ENCODE results near the gene PIK3AP1.
A peak's percentile ranks its signal among the peaks of the same experiment; 100 is the strongest.

The PIK3AP1 gene

DNA sequence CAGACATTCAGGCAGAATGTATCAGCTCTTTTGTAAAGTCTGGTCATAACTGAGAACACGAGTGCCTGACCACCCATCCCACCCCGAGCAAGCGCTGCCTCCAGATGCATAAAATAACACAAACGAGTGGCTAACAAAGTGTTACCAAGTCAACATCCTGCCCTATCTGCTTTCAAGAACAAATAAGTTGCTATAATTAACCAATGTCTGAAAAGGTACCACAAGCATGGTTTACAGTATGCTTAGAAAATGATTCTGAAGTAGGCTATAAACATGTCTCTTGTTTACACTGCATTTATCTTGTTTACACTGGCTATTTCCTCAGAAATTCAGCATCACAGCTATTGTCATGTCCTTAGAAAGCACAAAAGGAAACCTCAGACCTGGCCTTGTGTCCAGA is 49.5 kb downstream of the PIK3AP1 start:
- DNase-seq, result peak; percentile 86

DNA sequence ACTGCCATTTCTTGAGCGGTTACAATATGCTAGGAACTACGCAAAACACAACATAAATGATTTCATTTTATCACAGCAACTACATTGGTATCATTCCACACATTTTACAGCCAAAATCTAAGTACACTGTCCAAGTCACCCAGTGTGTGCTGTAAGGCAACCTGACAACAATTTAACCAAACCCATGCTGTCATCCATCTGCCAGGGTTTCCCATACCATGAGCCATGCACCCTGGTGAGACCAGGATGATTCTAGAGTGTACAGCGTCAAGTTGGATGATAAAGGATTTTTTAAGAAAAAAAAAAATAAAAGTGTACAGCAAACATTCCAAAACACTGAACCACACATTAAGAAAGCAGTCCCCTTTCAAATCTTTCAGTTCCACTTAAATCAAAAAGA is 52.9 kb downstream of the PIK3AP1 start:
- peak; percentile 2 for DNase-seq

DNA sequence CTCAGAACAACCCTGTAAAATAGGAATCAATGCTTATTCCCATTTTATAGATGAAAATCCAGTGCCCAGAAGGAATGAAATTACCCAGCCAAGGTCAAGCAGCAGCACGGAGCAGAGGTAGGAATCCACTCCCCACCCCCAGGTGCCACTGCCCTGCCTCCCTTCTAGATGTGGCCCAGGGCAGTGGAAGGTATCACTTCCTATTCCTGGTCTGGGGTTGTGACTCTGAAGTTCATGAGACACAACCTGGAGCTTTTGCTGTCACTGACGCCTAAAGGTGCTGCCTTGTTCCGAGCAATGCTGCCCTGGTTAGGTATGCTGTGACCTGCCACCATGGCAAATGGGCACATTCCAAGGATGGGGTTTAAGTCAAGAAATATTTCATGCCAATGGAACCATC is 53.6 kb downstream of the PIK3AP1 start:
- no peak for DNase-seq

DNA sequence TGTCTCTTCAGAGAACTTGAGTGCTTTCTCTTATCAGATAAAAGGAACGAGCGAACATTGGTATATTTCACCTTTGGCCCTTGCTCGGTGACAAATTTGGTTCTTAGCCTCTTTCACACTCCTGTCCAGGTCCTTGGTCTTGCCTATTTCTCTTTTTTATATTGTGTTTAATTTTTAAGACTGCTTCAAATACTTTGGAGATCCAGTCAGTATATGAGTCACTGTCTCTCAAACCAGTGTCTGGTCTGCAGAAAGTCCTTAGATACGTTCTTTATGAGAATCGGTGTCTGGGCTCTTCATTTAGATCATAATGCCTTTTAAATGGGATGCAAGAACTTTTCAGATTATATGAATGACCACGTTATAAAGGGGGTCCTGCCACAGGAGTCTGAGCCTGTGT is 55.0 kb downstream of the PIK3AP1 start:
- no peak for DNase-seq

DNA sequence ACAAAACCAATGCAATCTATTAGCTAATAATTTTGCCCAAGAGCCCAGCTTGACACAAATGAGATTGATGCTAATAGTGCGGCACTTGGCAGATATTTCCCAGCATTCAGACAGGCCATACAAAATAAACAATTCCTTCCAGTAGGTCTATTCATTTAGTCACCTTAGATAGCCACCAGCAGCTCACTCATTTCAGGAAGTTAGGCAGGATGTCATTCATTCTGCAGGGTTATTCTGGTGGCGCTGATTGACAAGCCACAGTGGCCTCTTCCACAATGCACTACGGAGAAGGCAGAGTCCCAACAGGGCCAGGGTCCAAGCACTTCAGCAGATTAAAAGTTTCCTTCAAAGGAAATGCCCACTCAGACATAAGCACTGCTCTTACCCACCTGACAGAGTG is 55.8 kb downstream of the PIK3AP1 start:
- no peak for DNase-seq

DNA sequence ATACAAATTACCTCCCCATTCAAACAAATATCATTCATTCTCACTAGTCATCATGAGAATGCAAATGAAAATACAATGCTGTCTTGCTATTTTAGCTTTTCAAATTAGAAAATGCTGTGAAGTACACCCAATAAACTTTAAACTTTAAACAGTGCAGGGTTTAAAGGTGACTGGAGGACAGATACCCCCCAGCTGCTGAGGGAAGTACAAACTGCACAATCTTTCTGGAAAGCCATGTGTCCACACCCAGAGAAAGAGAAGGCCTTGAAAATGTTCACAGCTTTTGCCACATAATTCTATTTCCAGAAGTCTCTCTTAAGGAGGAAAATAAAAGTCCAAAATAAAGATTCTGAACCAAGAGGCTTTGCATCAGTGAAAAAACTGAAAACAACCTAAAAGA is 56.5 kb downstream of the PIK3AP1 start:
- DNase-seq, result no peak

DNA sequence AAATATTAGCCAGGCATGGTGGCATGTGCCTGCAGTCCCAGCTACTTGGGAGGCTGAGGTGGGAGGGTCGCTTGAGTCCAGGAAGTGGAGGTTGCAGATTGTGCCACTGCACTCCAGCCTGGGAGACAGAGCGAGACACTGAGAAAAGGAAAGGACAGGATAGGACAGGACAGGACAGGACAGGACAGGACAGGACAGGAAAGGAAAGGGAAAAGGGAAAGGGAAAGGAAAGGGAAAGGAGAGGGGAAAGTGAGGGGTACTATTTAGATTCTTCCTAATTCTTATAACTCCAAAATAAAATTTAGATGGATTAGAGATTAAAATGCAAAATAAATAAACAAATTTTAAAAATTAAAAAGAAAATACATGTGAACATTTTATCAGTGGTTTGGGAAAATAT is 58.7 kb downstream of the PIK3AP1 start:
- no peak for DNase-seq

DNA sequence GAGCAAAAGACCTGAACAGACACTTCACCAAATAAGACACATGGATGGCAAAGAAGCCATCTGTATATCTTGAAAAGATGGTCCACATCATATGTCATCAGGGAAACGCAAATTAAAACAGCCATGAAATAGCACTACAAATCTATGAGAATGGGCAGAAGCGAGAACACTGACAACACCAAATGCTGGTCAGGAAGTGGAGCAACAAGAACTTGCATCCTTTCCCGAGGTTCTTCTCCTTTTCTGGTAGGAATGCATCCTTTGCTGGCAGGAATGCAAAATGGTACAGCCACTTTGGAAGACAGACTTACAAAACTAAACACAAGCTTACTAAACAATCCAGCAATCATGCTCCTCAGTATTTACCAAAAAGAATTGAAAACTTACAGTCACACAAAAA is 60.0 kb downstream of the PIK3AP1 start:
- no peak for DNase-seq

DNA sequence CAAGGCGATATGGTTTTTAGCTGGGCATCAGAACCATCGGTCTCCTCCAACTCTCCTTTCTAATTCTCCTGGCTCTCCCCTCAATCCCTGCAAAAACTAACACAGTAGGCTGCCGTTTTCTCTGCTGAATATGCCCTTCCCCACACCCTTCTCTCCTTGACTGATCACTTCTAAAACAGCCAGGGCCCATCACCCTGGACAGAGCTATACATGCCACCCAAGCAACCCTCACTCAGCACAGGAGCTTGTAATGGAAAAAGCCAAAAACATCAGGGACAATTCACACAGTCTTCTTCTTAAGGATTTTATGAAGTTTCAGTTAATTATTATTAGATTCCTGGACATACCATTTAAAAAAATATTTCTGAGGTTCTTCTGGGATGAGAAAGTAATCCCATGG is 61.5 kb downstream of the PIK3AP1 start:
- DNase-seq, result no peak

DNA sequence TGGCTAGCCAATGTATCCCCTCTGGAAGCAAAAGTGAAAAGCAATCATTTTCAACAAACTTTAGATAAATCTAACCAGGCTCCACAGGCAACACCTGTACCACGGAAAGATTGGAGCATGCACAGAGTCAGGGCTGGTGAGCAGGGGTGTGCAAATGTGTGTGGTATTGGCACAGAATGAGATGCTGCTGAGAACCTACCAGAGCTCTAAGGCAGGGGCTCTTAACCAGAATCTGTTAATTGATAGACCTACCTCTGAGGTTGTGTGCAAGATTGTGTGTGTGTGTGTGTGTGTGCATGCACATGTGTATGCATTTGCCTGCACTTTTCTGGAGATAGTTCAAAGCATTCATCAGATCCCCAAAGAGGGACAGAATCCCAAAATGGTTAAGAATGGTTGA is 62.9 kb downstream of the PIK3AP1 start:
- DNase-seq, result no peak

DNA sequence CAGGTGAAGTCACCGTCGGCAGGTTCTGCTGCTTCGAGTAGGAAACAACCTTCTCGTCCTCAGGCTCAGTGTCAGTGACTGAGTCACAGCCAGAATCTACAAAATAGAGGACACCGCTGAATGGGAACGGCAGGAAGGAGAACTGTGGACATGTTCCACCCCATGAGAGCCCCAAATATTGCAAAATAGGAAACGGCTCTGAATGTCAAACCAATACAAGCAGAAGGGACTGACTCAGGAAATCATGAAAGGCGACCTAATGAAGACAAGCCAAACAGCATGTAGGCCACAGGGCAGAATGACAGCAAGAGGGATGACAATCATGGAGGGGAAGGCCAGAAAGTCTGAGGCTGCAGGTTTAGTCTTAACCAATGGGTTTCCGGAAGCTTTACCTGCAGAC is 63.5 kb downstream of the PIK3AP1 start:
- DNase-seq, result no peak

DNA sequence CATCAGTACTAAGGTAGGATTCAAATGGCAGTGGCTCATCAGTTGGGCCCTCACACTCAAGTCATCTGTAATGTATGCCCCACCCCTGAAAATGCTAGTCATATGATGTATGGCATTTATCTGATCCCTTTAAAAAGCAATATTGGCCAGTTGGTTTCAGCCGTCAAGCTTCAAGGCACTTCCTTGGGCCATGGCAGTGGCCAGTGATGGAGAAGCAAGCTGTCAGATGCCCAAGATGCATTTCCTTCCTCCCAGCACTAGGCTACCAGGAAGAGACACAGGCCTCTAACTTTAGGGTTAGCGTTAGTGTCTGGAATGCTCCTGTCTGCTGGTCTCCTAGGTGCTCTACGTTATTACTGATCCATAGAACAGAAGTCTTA is 64.1 kb downstream of the PIK3AP1 start:
- no peak for DNase-seq

DNA sequence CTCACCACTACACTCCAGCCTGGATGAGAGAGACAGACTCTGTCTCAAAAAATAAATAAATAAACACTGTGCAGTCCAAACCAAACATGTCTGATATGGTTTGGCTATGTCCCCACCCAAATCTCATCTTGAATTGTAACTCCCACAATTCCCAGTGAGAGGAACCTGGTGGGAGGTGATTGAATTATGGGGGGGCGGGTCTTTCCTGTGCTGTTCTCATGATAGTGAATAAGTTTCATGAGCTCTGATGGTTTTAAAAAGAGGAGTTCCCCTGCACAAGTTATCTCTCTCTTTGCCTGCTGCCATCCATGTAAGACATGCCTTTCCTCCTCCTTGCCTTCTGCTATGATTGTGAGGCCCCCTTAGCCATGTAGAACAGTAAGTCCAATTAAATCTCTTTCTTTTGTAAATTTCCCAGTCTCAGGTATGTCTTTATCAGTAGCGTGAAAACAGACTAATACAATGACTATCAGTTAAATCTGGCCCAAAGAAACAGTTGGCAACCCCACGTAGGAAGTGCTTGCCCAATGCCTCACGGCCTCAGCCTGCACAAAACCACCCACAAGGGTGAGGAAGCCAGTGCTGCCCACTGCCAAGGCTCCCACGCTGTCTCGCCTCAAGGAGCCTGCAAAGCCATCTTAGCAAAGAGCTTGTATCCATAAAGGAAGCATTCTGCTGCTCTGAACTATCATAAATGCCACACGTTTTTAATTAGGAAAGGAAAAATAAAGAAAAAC is 64.7 kb downstream of the PIK3AP1 start:
- DNase-seq, result no peak

DNA sequence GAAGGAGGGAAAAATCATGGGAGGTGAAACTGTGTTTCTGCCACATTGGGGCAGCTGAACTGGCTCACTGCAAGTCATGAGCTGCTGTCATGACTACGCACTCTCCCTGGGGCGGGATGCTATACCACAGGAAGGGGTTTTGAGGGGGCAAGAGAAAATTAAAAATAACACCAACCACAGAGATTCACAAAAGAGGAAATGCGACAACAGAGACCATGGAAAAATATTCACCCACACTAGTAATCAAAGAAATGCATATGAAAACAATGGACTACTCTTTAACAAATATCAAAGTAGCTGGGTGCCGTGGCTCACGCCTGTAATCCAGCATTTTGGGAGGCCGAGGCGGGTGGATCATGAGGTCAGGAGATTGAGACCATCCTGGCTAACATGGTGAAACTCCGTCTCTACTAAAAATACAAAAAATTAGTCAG is 68.3 kb downstream of the PIK3AP1 start:
- DNase-seq, result no peak

DNA sequence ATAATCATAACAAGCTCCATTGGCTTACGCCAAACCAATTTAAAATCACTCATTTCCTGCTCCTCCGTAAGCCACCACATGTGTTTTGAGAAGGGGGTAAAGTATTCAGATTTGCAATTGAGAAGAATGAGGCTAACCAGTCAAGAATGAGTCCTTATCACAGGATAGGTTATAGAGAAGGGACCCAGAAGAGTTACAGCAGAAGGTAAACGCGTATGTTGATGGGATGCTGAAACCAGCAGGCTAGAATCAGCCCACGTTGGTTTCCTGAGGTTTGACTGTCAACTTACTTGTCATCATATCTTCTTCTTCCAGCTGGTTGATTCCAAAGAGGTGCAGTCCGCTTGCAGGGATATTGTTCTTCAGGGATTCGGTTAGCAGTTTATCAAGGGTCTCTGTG is 69.4 kb downstream of the PIK3AP1 start:
- no peak for DNase-seq

DNA sequence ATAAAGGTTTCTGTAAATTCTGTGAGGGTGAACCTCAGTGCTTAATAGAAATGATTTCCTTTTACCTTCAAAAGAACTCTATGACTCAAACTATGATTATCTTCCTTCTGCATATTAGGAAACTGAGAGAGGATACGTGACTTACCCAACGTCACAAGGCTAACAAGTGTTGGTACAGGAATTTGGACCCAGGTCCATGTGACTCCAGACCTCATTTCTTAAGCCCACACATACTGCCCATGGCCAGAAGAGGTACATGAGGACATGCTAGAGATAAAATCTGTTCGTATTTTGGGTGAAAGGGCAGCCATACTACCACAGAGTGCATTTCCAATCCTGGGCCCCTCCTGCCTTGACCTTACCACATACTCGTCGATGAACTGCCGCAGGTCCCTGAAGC is 72.0 kb downstream of the PIK3AP1 start:
- no peak for DNase-seq

DNA sequence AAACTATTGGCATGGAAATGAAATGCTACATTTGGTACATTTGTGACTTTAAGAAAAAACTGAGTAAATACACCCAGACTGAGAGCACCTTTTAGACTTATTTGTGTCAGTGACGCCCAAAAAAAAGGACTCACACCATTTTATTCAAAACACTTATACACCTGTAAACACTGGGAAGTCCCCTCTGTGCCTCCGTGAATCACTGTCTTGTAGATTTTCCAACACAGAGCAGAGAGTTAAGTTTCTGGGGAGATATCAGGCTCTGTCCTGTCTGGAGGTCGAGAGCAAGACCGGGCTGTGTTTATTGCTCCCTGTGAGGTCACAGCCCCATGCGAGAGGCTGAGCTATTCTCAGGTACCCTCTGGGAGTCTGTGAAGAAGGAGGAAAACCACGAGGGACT is 72.8 kb downstream of the PIK3AP1 start:
- no peak for DNase-seq

DNA sequence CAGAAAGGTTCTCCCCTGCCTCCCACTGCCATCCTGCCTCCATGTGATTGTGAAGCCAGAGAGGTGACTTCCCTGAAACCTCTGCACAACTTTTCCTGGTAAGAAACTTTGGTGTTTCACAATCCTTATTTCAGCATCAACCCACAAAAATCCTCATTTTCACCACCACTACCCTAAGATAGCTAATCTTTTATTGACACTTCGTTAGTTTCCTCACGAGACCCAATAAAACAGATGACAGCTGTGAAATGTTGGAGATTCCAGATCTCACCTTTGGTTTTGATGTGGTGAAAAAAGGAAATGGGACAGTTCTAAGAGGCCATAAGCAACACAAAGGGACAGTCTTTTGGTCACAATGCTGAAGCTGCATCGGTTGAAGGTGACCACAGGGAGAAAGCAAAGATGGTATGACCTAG is 73.6 kb downstream of the PIK3AP1 start:
- no peak for DNase-seq

DNA sequence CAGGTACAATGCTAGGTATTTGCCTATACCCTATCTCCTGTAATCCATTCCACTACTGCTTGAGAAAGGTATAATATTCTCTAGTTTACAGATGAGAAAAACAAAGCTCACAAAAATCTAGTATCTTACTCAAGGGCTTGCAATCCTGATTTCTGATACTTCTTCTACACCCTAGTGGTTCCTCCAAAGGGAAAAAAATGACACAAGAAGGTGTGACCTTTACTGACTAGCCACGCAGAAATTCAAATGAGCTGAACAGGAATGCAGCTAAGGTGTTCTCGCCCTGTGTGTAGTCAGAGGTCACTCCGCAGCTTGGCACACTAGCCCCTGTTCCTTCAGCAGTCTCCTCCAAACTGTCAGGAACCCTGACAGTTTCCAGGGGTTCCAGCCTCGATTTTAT is 74.0 kb downstream of the PIK3AP1 start:
- no peak for DNase-seq

DNA sequence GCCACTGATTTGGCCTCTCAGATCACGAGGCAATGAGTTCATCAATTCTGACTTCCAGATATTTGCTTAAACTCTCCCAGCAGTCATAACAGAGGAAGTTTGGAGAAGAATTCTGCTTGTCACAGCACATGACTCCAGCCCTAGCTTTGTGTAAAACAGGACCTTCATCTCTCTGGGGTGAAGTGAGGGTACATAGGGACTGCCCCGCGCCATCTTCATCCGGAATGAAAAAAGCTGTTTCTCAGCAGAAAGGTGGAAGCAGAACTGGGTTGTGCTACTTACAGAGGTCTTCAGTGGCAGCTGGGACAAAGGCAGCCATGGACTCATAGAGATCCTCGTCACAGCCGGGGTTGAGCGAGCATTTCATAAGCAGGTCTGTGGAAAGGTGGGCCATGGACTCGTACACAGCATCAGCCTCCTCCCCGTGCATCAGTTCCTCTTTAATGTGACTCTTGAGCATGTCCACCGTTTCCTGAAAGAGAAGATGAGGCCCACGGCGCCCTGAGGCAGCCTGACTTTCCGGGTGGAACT is 75.1 kb downstream of the PIK3AP1 start:
- no peak for DNase-seq

DNA sequence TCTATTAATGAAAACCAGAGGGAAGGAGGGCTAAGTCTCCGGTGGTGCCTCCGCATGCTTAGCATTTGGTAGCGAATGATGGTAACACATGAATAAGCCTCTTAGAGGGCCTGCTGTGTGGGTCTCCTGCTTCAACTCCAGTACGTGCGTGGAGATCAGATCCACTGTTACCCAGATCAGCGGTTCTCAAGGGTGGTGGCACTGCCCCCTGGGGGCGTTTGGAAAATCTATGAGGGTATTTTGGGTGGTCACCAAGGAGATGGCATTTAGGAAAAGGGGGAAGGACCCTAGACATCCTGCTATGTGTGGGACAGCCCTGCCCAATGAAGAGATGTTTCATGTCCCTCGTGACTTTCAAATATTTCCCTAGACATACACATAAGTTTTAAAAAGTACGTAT is 76.4 kb downstream of the PIK3AP1 start:
- no peak for DNase-seq

DNA sequence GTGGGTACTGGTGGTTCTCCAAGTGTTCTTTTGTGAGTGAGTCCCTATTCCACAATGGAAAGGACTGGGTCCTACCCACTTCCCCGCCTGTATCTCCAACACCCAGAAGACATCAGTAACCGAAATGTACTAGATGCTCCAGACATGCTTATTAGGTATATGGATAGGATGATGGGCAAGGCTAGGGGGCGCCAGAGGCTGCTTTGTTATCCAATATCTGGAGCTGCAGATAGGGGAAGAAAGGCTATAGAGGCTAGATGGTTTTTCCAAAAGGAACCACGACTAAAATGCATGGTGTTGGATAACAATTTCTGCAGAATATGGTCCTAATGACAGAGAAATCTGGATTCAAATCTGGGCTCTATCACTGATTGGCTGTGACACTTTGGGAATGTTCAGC is 77.3 kb downstream of the PIK3AP1 start:
- peak; percentile 76 for DNase-seq

DNA sequence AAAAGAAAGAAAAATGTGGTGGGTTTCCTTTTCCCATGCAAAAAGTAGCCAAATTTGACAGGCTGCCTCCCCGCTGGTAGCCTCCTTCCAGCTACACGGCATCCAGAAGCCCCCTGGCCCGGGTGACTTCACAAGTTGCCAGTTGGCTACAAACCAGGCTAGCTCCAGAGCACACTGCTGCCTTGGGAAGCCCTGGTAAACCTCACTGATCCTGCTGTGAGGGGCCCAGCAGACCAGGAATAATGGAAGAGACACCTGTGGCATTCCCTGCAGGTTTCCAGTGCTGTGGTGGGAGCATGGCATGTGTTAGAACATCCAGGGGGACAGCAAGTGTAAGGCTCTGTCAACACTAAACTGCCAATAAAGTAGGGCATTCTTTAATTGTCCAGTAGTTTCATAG is 77.8 kb downstream of the PIK3AP1 start:
- no peak for DNase-seq

DNA sequence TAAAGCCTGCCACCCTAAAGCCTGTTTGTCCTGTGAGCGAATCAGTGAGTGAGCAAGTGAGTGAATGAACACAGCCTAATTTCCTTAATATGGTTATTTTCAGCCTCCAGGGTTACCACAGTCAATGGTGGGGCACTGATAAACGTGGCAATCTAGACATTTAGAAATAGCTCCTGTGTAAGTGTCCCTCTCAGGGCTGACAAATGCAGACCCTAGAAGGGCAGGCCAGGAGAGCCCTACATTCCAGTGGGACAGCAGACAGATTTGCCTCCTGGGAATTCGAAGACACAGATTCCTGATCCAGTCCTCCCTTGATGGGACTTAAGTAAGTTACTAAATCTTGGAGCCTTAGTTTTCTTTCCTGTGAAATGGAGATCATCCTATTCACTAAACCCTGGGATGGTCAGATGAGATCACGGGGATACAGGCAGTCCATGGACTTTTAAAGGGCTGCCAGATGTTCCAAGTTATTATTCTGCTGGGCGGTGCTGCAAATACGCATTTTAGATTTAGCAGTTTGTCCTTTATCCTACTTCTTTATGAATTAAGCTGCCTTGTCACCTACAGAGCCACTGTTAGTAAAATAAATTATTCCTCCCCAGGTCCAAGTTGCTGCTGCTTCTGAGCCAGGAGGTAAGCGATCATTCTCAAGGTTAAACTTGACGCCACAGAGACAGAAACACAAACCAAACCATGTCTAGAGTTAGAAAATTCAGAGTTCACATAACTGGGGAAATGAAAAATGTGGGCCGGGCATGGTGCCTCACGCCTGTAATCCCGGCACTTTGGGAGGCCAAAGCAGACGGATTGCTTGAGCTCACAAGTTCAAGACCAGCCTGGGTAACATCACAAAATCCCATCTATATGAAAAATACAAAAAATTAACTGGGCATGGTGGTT is 78.7 kb downstream of the PIK3AP1 start:
- DNase-seq, result no peak
